ENCODE data around the gene TRMT2A.

The TRMT2A gene

GRCh38 chr22:20145832-20146223 lies 28.8 kb upstream of the TRMT2A start:
- TF ChIP-seq CTCF (IDR thresholded peaks at IDR 0.05): no peak
- DNase-seq: no peak
- H3K36me3 Mint-ChIP-seq (ENCODE audit: low read depth): no peaks in the 10 kb centered on the region
- no peaks in the 10 kb centered on the region for H3K9me3 Mint-ChIP-seq
- no peak overlapping the region for H3K27ac Mint-ChIP-seq
- H3K4me1 Mint-ChIP-seq: peaks cover 5% of the 10 kb centered on the region
- no peaks in the 10 kb centered on the region for H3K27me3 Mint-ChIP-seq (ENCODE audit: low read depth, poor library complexity)
- H3K4me3 Mint-ChIP-seq: no peak overlapping the region

- H3K27me3 Mint-ChIP-seq (ENCODE audit: low read depth, poor library complexity): no peaks in the 10 kb centered on the region
- H3K36me3 Mint-ChIP-seq (ENCODE audit: low read depth): no peaks in the 10 kb centered on the region
- H3K27ac Mint-ChIP-seq: no peak overlapping the region
- no peak for DNase-seq
- H3K9me3 Mint-ChIP-seq: no peaks in the 10 kb centered on the region
- TF ChIP-seq CTCF (IDR thresholded peaks at IDR 0.05): no peak
- no peak overlapping the region for H3K4me3 Mint-ChIP-seq
- peaks cover 5% of the 10 kb centered on the region for H3K4me1 Mint-ChIP-seq
Measured at GRCh38 chr22:20145206-20145831, 28.3 kb upstream of the TRMT2A start.

GRCh38 chr22:20143883-20144665 lies 27.0 kb upstream of the TRMT2A start:
- DNase-seq: no peak
- H3K27me3 Mint-ChIP-seq (ENCODE audit: low read depth, poor library complexity): no peaks in the 10 kb centered on the region
- H3K27ac Mint-ChIP-seq: no peak overlapping the region
- no peak overlapping the region for H3K4me3 Mint-ChIP-seq
- no peaks in the 10 kb centered on the region for H3K9me3 Mint-ChIP-seq
- H3K4me1 Mint-ChIP-seq: peaks cover 5% of the 10 kb centered on the region
- TF ChIP-seq CTCF (IDR thresholded peaks at IDR 0.05): no peak
- H3K36me3 Mint-ChIP-seq (ENCODE audit: low read depth): no peaks in the 10 kb centered on the region

- no peaks in the 10 kb centered on the region for H3K9me3 Mint-ChIP-seq
- no peak overlapping the region for H3K4me3 Mint-ChIP-seq
- peaks cover 5% of the 10 kb centered on the region for H3K4me1 Mint-ChIP-seq
- DNase-seq: no peak
- H3K36me3 Mint-ChIP-seq (ENCODE audit: low read depth): no peaks in the 10 kb centered on the region
- TF ChIP-seq CTCF (IDR thresholded peaks at IDR 0.05): no peak
- H3K27me3 Mint-ChIP-seq (ENCODE audit: low read depth, poor library complexity): no peaks in the 10 kb centered on the region
- H3K27ac Mint-ChIP-seq: no peak overlapping the region
Measured at GRCh38 chr22:20142711-20143621, 25.9 kb upstream of the TRMT2A start.

- DNase-seq: no peak
- peaks cover 2% of the 10 kb centered on the region for H3K4me1 Mint-ChIP-seq
- H3K27ac Mint-ChIP-seq: no peak overlapping the region
Measured at GRCh38 chr22:20141186-20142077, 24.4 kb upstream of the TRMT2A start.

More at GRCh38 chr22:20141186-20142077, 24.4 kb upstream of the TRMT2A start:
- TF ChIP-seq CTCF (IDR thresholded peaks at IDR 0.05): no peak
- Mint-ChIP-seq H3K4me3 (no peak overlapping the region), H3K27me3 (ENCODE audit: low read depth, poor library complexity) (no peaks in the 10 kb centered on the region), H3K36me3 (ENCODE audit: low read depth) (no peaks in the 10 kb centered on the region), H3K9me3 (no peaks in the 10 kb centered on the region)

Measured in nephron progenitor cell (in vitro differentiated cells).